ENCODE results near the gene MFSD6L.

Gene MFSD6L

GRCh38 chr17:8839410-8839935 lies 40.3 kb upstream of the MFSD6L start:
- ChIA-PET CTCF (no interaction called here), POLR2A (ENCODE audit: low non-redundant PET) (no interaction called here)
- no peak overlapping the region for H3K27ac ChIP-seq
- DNase-seq (ENCODE audit: low spot score), result no peak
- TF ChIP-seq CTCF (conservative IDR thresholded peaks at IDR 0.05; ENCODE audit: low read depth), result no peak

GRCh38 chr17:8838551-8839095 lies 39.5 kb upstream of the MFSD6L start:
- ChIA-PET POLR2A (ENCODE audit: low non-redundant PET) (no interaction called here), CTCF (no interaction called here)
- no peak overlapping the region for H3K27ac ChIP-seq
- no peak for TF ChIP-seq CTCF (conservative IDR thresholded peaks at IDR 0.05; ENCODE audit: low read depth)
- DNase-seq (ENCODE audit: low spot score), result no peak

GRCh38 chr17:8837563-8838075 lies 38.5 kb upstream of the MFSD6L start:
- H3K27ac ChIP-seq, result no peak overlapping the region
- peak; percentile 40 for DNase-seq (ENCODE audit: low spot score)
- CTCF ChIA-PET, result interaction anchor here (0.6 kb wide), 1 partner anchor 52 kb away, joined by 3 read pairs; no protein-coding TSS in a partner anchor
- POLR2A ChIA-PET (ENCODE audit: low non-redundant PET), result no interaction called here
- no peak for TF ChIP-seq CTCF (conservative IDR thresholded peaks at IDR 0.05; ENCODE audit: low read depth)

- H3K27ac ChIP-seq, result no peak overlapping the region
- TF ChIP-seq CTCF (conservative IDR thresholded peaks at IDR 0.05; ENCODE audit: low read depth), result no peak
- no peak for DNase-seq (ENCODE audit: low spot score)
- ChIA-PET POLR2A (ENCODE audit: low non-redundant PET) (no interaction called here), CTCF (no interaction called here)
These were observed 37.8 kb upstream of the MFSD6L start for GRCh38 chr17:8836821-8837562.

GRCh38 chr17:8835631-8836364 lies 36.6 kb upstream of the MFSD6L start:
- H3K27ac ChIP-seq, result no peak overlapping the region
- POLR2A ChIA-PET (ENCODE audit: low non-redundant PET), result no interaction called here
- no peak for TF ChIP-seq CTCF (conservative IDR thresholded peaks at IDR 0.05; ENCODE audit: low read depth)
- no peak for DNase-seq (ENCODE audit: low spot score)
- CTCF ChIA-PET, result interaction anchor here (0.7 to 0.8 kb wide), 2 partner anchors 11 to 956 kb away, joined by 3 to 6 read pairs; no protein-coding TSS in a partner anchor

- CTCF ChIA-PET, result interaction anchor here (0.7 kb wide), 1 partner anchor 957 kb away, joined by 3 read pairs; no protein-coding TSS in a partner anchor
- DNase-seq (ENCODE audit: low spot score), result no peak
- POLR2A ChIA-PET (ENCODE audit: low non-redundant PET), result no interaction called here
- H3K27ac ChIP-seq, result no peak overlapping the region
- no peak for TF ChIP-seq CTCF (conservative IDR thresholded peaks at IDR 0.05; ENCODE audit: low read depth)
These were observed 35.9 kb upstream of the MFSD6L start for GRCh38 chr17:8835106-8835505.
